Gastroesophageal sphincter (tissue), 4 donors: ENCODE measurements around the gene E2F2. TPM values are rescaled to one million over a fixed set of nuclear protein-coding genes. Genes with fewer than 3 reads are reported as not detected.

Source experiments
- ATAC-seq: fragments of 150-250 bp; one replicate; pipeline ENCODE4 v1.9.1; 2016; ENCODE audit warnings: mild to moderate bottlenecking, moderate library complexity
- H3K27ac ChIP-seq, 4 donors: fragments of 200-600 bp; sonication (generic) in 3 of 4; 1 replicate in 3 of 4; 2 replicates in 1 of 4; pipeline ENCODE4 v1.5.1; 2016 to 2019
- H3K27me3 ChIP-seq: fragments of 200-600 bp; sonication (generic); one replicate; pipeline ENCODE4 v1.5.1; 2019
- H3K36me3 ChIP-seq, 2 donors: fragments of 200-600 bp; sonication (generic); one replicate each; pipeline ENCODE4 v1.5.1; 2019; ENCODE audit warnings: control low read depth in 1 of 2
- H3K4me1 ChIP-seq, 3 donors: fragments of 200-600 bp; sonication (generic); 1 replicate in 2 of 3; 2 replicates in 1 of 3; pipeline ENCODE4 v1.5.1; 2016 to 2019; ENCODE audit warnings: control low read depth in 2 of 3
- H3K4me3 ChIP-seq, 2 donors: fragments of 200-600 bp; sonication (generic); one replicate each; pipeline ENCODE4 v1.5.1; 2019; ENCODE audit warnings: mild to moderate bottlenecking in 1 of 2, moderate library complexity in 1 of 2
- H3K9me3 ChIP-seq, 3 donors: fragments of 200-600 bp; sonication (generic); one replicate each; pipeline ENCODE4 v1.5.1; 2017 to 2019; ENCODE audit warnings: control low read depth in 2 of 3
- EP300 ChIP-seq: sonication (generic); formaldehyde crosslinking; IDR thresholded peaks from one replicate; pipeline ENCODE4 v1.6.1; 2017; ENCODE audit warnings: antibody characterized with exemption, mild to moderate bottlenecking
- POLR2A ChIP-seq, 2 donors: fragments of 450-650 bp; IDR thresholded peaks; one replicate each; pipeline ENCODE4 v1.6.1; 2017; ENCODE audit warnings: antibody characterized with exemption in 2 of 2, mild to moderate bottlenecking in 2 of 2, moderate library complexity in 1 of 2
- POLR2AphosphoS5 ChIP-seq: sonication (generic); formaldehyde crosslinking; IDR thresholded peaks from one replicate; pipeline ENCODE4 v1.6.1; 2017; ENCODE audit warnings: antibody characterized with exemption
- WGBS, 2 donors: methylation state at CpG; one replicate each; pipeline ENCODE4 v1.1.5; 2018; ENCODE audit warnings: low coverage in 1 of 2; 5-methylcytosine and 5-hydroxymethylcytosine counted together
- total RNA-seq, 4 donors: library from RNA; depleted of rRNA; stranded (reverse); fragments of >200 nt; gene quantifications; one replicate each; pipeline ENCODE4 v1.1.0, GENCODE V29; 2016
- TF ChIP-seq, protein P1 (sequence below), 4 experiments: fragments of 200-600 bp in 2 of 4; fragments of 450-650 bp in 2 of 4; sonication (generic) in 1 of 4; IDR thresholded peaks; one replicate each; pipeline ENCODE4 v1.5.1; 2017 to 2019; ENCODE audit warnings: antibody characterized with exemption in 4 of 4, mild to moderate bottlenecking in 2 of 4, moderate library complexity in 2 of 4

Gene E2F2
- total RNA-seq, 4 donors from 2014 or later = 0.08 to 0.17 TPM; not detected in 2

DNA sequence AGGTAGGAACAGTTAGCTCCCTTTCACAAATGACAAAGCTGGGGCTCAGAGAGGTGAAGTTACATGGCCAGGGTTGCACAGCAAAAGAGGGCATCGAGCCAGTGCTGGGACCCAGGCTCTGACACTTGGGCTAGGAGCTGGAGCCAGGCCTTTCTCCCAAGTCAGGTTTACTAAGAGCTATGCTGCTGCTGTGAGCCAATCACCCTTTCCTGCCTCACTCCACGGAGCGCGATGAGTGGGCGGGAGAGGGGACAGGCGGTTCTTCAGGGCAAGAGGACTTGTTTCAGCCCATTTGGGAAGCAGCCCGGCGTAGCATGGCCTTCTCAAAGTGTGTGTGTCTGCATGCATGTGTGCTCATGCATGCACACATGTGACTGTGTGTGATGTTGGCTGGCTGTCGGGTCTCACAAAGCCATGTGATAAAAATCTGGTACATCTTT lies 17.7 kb upstream of the E2F2 start:
- H3K4me3 ChIP-seq = no peak overlapping the region
- H3K27me3 ChIP-seq = no peaks in the 10 kb centered on the region
- TF ChIP-seq POLR2AphosphoS5 = no peak
- TF ChIP-seq EP300 = no peak
- TF ChIP-seq, protein P1, sequence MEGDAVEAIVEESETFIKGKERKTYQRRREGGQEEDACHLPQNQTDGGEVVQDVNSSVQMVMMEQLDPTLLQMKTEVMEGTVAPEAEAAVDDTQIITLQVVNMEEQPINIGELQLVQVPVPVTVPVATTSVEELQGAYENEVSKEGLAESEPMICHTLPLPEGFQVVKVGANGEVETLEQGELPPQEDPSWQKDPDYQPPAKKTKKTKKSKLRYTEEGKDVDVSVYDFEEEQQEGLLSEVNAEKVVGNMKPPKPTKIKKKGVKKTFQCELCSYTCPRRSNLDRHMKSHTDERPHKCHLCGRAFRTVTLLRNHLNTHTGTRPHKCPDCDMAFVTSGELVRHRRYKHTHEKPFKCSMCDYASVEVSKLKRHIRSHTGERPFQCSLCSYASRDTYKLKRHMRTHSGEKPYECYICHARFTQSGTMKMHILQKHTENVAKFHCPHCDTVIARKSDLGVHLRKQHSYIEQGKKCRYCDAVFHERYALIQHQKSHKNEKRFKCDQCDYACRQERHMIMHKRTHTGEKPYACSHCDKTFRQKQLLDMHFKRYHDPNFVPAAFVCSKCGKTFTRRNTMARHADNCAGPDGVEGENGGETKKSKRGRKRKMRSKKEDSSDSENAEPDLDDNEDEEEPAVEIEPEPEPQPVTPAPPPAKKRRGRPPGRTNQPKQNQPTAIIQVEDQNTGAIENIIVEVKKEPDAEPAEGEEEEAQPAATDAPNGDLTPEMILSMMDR (IDR thresholded peaks at IDR 0.05) = no peak
- TF ChIP-seq POLR2A (IDR thresholded peaks at IDR 0.05) = no peak
- H3K9me3 ChIP-seq = no peaks in the 10 kb centered on the region
- H3K27ac ChIP-seq = peak overlapping the region in 3 of 4 donors; percentile 14 to 36 (median 21)
- WGBS, 2 donors = 67 to 78% methylated on average over 1 to 4 of the region's 9 CpGs
- peaks cover 0 to 41% (median 11%) of the 10 kb centered on the region in 3 donors for H3K4me1 ChIP-seq
- H3K36me3 ChIP-seq = no peaks in the 10 kb centered on the region
- ATAC-seq = peak; percentile 23

DNA sequence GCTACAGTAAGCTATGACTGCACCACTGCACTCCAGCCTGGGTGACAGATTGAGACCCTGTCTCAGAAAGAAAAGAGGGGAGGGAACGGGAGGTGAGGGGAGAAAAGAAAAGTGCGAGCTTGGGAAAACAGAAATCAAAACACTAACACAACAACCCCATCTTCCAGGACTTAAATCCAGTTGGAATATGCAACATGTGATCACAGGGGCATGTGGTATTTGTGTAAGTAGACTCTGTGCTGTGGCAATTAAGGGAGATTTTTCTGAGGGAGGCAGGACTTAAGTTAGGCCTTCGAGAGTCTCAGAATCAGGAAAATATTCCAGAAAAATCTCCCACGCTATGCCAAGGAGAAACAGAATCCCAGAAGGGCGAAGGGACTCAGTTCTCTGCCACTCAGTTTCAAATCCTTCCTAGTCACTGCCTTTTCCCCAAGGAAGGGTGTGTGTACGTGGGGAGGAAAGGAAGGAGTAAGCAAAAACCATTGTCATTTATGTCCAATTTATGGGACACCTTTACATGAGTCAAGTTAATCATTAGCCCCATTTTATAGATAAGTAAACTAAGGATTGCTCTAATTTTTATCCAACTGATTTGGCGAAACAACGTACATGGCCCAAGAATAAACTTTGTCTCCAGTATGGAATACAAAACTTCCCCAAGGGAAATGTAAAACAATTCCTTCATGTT lies 16.0 kb upstream of the E2F2 start:
- Histone ChIP-seq H3K4me3 (no peak overlapping the region), H3K27me3 (no peaks in the 10 kb centered on the region), H3K36me3 (no peaks in the 10 kb centered on the region), H3K9me3 (no peaks in the 10 kb centered on the region), H3K27ac (no peak overlapping the region), H3K4me1 (peaks cover 0 to 26% (median 8%) of the 10 kb centered on the region in 3 donors)
- no peak for ATAC-seq
- 79 to 85% methylated on average over 7 to 8 of the region's 8 CpGs for WGBS, 2 donors
- no peak for TF ChIP-seq POLR2AphosphoS5
- TF ChIP-seq EP300 = no peak
- no peak for TF ChIP-seq POLR2A (IDR thresholded peaks at IDR 0.05)
- TF ChIP-seq, protein P1 (IDR thresholded peaks at IDR 0.05) = no peak

- Histone ChIP-seq H3K4me3 (no peak overlapping the region), H3K36me3 (no peaks in the 10 kb centered on the region), H3K27ac (no peak overlapping the region), H3K27me3 (no peaks in the 10 kb centered on the region), H3K4me1 (peaks cover 0 to 14% (median 8%) of the 10 kb centered on the region in 3 donors), H3K9me3 (no peaks in the 10 kb centered on the region)
- whole genome bisulfite sequencing, 2 donors = 100% methylated on average over 1 of the region's 9 CpGs; no CpG with 5 or more reads in 1 of the 2 donors
- no peak for ATAC-seq
- TF ChIP-seq EP300 (no peak), POLR2AphosphoS5 (no peak), POLR2A (IDR thresholded peaks at IDR 0.05) (no peak)
- TF ChIP-seq, protein P1 (IDR thresholded peaks at IDR 0.05) = no peak
Observed at GRCh38 chr1:23545851-23546250, 14.8 kb upstream of the E2F2 start.

DNA sequence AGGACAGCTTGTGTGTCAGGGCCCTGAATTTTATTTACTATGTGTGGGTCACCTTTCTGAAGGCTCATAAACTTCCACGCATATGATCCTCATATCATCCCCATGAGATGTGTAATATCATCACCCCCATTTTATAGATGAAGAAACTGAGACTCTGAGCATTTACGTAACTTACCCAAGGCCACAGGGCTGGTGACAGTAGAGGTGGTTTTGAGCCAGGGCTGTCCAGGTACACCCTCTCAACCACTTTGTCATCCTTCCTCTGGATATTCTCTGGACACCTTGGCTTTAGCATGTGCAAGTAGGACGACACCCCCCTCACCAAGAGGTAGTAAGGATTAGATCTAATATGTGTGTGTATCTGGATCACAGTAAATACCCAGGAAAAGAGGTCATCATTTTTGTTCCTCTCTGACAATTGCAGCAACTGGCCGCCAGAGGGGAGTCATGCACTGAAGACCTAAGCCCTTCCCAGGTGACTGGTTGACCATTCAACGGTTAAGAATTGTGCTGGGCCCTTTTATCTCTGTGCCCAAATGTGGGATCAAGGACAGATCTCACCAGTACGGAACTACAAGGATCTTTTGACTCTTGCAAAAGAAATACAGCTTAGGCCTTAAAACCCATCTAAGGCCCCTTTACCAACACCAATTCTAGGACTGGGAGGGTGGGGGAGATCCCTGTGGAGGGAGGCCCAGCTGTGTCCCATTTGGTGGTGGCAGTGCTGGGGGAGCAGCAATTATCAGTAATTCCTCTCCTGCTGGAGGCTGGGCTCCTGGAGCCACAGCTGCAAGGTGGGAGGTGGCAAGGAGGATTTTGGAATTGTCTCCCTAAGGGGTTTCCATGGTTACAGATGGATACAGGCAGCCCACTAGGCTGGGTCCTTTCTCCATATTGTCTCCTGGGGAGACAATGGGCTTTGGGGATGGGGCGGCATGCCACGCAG lies 13.7 kb upstream of the E2F2 start:
- H3K9me3 ChIP-seq = no peaks in the 10 kb centered on the region
- no peak overlapping the region for H3K27ac ChIP-seq
- no peaks in the 10 kb centered on the region for H3K36me3 ChIP-seq
- WGBS, 2 donors = 15 to 27% methylated on average over 5 to 6 of the region's 8 CpGs
- ATAC-seq = peak; percentile 66
- no peak overlapping the region for H3K4me3 ChIP-seq
- peaks cover 0 to 15% (median 11%) of the 10 kb centered on the region in 3 donors for H3K4me1 ChIP-seq
- H3K27me3 ChIP-seq = no peaks in the 10 kb centered on the region
- TF ChIP-seq EP300 = no peak
- TF ChIP-seq, protein P1 (IDR thresholded peaks at IDR 0.05) = peak in 3 of 4 experiments; percentile 92 to 99 (median 99)
